Mesenchymal stem cell (in vitro differentiated cells and primary cell): ENCODE measurements around the gene HLCS.

Experiments
- DNase-seq: peaks from one replicate; pipeline ENCODE4 v3.0.0-alpha.2; 2013
- H2AFZ ChIP-seq: one replicate; pipeline ENCODE4 v1.6.1; 2013; ENCODE audit warnings: low read depth, mild to moderate bottlenecking, control low read depth, inconsistent platforms, low read length, moderate library complexity
- H2AK5ac ChIP-seq: 2 replicates; pipeline ENCODE4 v1.6.1; 2013; ENCODE audit warnings: low read length, moderate library complexity, mild to moderate bottlenecking, inconsistent platforms; ENCODE audit not compliant: severe bottlenecking
- H2BK120ac ChIP-seq: one replicate; pipeline ENCODE4 v1.6.1; 2013; ENCODE audit warnings: low read depth, mild to moderate bottlenecking, inconsistent platforms, low read length, moderate library complexity
- H2BK12ac ChIP-seq, 2 experiments: one replicate each; pipeline ENCODE4 v1.6.1; 2013; ENCODE audit warnings: inconsistent platforms in 2 of 2, low read length in 2 of 2, mild to moderate bottlenecking in 2 of 2, moderate library complexity in 2 of 2, control low read depth in 1 of 2
- H2BK15ac ChIP-seq: one replicate; pipeline ENCODE4 v1.6.1; 2013; ENCODE audit warnings: mild to moderate bottlenecking, low read depth, inconsistent platforms; ENCODE audit not compliant: poor library complexity, severe bottlenecking
- H2BK5ac ChIP-seq: 2 replicates; pipeline ENCODE4 v1.6.1; 2013; ENCODE audit warnings: low read depth, mild to moderate bottlenecking, low read length, control low read depth, inconsistent platforms; ENCODE audit not compliant: poor library complexity, severe bottlenecking
- H3K14ac ChIP-seq, 2 experiments: one replicate each; pipeline ENCODE4 v1.6.1; 2013; ENCODE audit warnings: inconsistent platforms in 2 of 2, low read length in 2 of 2, control low read depth in 1 of 2, mild to moderate bottlenecking in 1 of 2, moderate library complexity in 1 of 2
- H3K18ac ChIP-seq, 2 experiments: one replicate each; pipeline ENCODE4 v1.6.1; 2013; ENCODE audit warnings: inconsistent platforms in 2 of 2, low read length in 2 of 2, control low read depth in 1 of 2, low read depth in 1 of 2, mild to moderate bottlenecking in 1 of 2
- H3K23ac ChIP-seq, 2 experiments: one replicate each; pipeline ENCODE4 v1.6.1; 2013; ENCODE audit warnings: inconsistent platforms in 2 of 2, low read length in 2 of 2, mild to moderate bottlenecking in 2 of 2, moderate library complexity in 2 of 2, control low read depth in 1 of 2
- H3K27ac ChIP-seq: 2 replicates; pipeline ENCODE4 v1.5.1; 2013; ENCODE audit warnings: mild to moderate bottlenecking, moderate library complexity, low read length, control low read depth, inconsistent platforms; ENCODE audit not compliant: poor library complexity, severe bottlenecking
- H3K27me3 ChIP-seq, 2 experiments: 2 replicates each; pipeline versions ENCODE4 v1.6.1 to v1.7.0; 2013; ENCODE audit warnings: low read length in 2 of 2, mild to moderate bottlenecking in 2 of 2, moderate library complexity in 2 of 2, control low read depth in 1 of 2, inconsistent platforms in 1 of 2; ENCODE audit not compliant: control insufficient read depth in 1 of 2, insufficient read depth in 1 of 2
- H3K36me3 ChIP-seq, 2 experiments: 2 replicates each; pipeline versions ENCODE4 v1.6.1 to v1.7.0; 2013; ENCODE audit warnings: low read length in 2 of 2, control low read depth in 1 of 2, inconsistent platforms in 1 of 2, low read depth in 1 of 2, mild to moderate bottlenecking in 1 of 2; ENCODE audit not compliant: insufficient read depth in 2 of 2, control insufficient read depth in 1 of 2
- H3K4ac ChIP-seq, 2 experiments: one replicate each; pipeline ENCODE4 v1.6.1; 2013; ENCODE audit warnings: inconsistent platforms in 2 of 2, low read length in 2 of 2, mild to moderate bottlenecking in 2 of 2, moderate library complexity in 2 of 2, control low read depth in 1 of 2, low read depth in 1 of 2
- H3K4me1 ChIP-seq: 2 replicates; pipeline ENCODE4 v1.6.1; 2013; ENCODE audit warnings: low read depth, low read length, control low read depth; ENCODE audit not compliant: control insufficient read depth, insufficient read depth
- H3K4me2 ChIP-seq: 2 replicates; pipeline ENCODE4 v1.6.1; 2013; ENCODE audit warnings: low read length, mild to moderate bottlenecking, inconsistent platforms; ENCODE audit not compliant: poor library complexity, severe bottlenecking
- H3K4me3 ChIP-seq, 2 experiments: 2 replicates each; pipeline versions ENCODE4 v1.5.1 to v1.7.0; 2013; ENCODE audit warnings: low read length in 2 of 2, mild to moderate bottlenecking in 2 of 2, control low read depth in 1 of 2, low read depth in 1 of 2; ENCODE audit not compliant: insufficient read depth in 1 of 2
- H3K79me1 ChIP-seq: replicated peaks from 2 replicates; pipeline ENCODE4 v1.6.1; 2013; ENCODE audit warnings: mild to moderate bottlenecking, control low read depth, low read length, inconsistent platforms; ENCODE audit not compliant: poor library complexity, severe bottlenecking
- H3K9ac ChIP-seq: 2 replicates; pipeline ENCODE4 v1.7.0; 2013; ENCODE audit warnings: mild to moderate bottlenecking, low read length, moderate library complexity
- H3K9me3 ChIP-seq: 2 replicates; pipeline ENCODE4 v1.7.0; 2013; ENCODE audit warnings: mild to moderate bottlenecking, low read length; ENCODE audit not compliant: control insufficient read depth
- H4K8ac ChIP-seq: one replicate; pipeline ENCODE4 v1.6.1; 2013; ENCODE audit warnings: inconsistent platforms, mild to moderate bottlenecking, low read length, moderate library complexity
- H4K91ac ChIP-seq: one replicate; pipeline ENCODE4 v1.6.1; 2013; ENCODE audit warnings: mild to moderate bottlenecking, low read length, inconsistent platforms
- WGBS: methylation state at CpG from one replicate; pipeline ENCODE4 v1.1.7; 2013; ENCODE audit warnings: mixed read lengths; 5-methylcytosine and 5-hydroxymethylcytosine counted together

The HLCS gene

GRCh38 chr21:36845790-36846189, 120.7 kb downstream of the HLCS start:
- H3K4me2 ChIP-seq, result no peak overlapping the region
- H2BK120ac ChIP-seq, result no peak overlapping the region
- no peak overlapping the region for H3K27ac ChIP-seq
- H2BK12ac ChIP-seq, result no peak overlapping the region
- H3K14ac ChIP-seq, result no peak overlapping the region
- H3K9ac ChIP-seq, result no peak overlapping the region
- no peak overlapping the region for H2AK5ac ChIP-seq
- H3K27me3 ChIP-seq, result no peaks in the 10 kb centered on the region
- H4K8ac ChIP-seq, result no peak overlapping the region
- no peak overlapping the region for H3K23ac ChIP-seq
- no peak overlapping the region for H3K4ac ChIP-seq
- no peak for DNase-seq
- peaks cover 4% of the 10 kb centered on the region for H3K4me1 ChIP-seq
- no peak overlapping the region for H2BK5ac ChIP-seq
- peaks cover 21% of the 10 kb centered on the region for H3K79me1 ChIP-seq
- 94% methylated on average over 1 of the region's 2 CpGs for WGBS
- no peak overlapping the region for H3K18ac ChIP-seq
- H3K36me3 ChIP-seq, result no peaks in the 10 kb centered on the region
- no peaks in the 10 kb centered on the region for H3K9me3 ChIP-seq
- no peak overlapping the region for H4K91ac ChIP-seq
- no peak overlapping the region for H2BK15ac ChIP-seq
- no peak overlapping the region for H3K4me3 ChIP-seq
- H2AFZ ChIP-seq, result no peak overlapping the region

GRCh38 chr21:36845070-36845469, 121.4 kb downstream of the HLCS start:
- Histone ChIP-seq H2BK5ac (no peak overlapping the region), H3K79me1 (peaks cover 16% of the 10 kb centered on the region), H3K14ac (no peak overlapping the region), H2BK120ac (no peak overlapping the region), H3K36me3 (no peaks in the 10 kb centered on the region), H3K4ac (no peak overlapping the region), H2AK5ac (no peak overlapping the region), H3K4me3 (no peak overlapping the region), H2AFZ (no peak overlapping the region), H3K9me3 (no peaks in the 10 kb centered on the region), H3K9ac (no peak overlapping the region), H2BK12ac (no peak overlapping the region), H3K23ac (no peak overlapping the region), H2BK15ac (no peak overlapping the region), H3K27me3 (no peaks in the 10 kb centered on the region), H3K4me1 (peaks cover 2% of the 10 kb centered on the region), H4K91ac (no peak overlapping the region), H3K18ac (no peak overlapping the region), H3K4me2 (no peak overlapping the region), H4K8ac (no peak overlapping the region), H3K27ac (no peak overlapping the region)
- WGBS, result 94% methylated on average over 10 of the region's 10 CpGs
- DNase-seq, result no peak

- Histone ChIP-seq H3K4ac (no peak overlapping the region), H3K27me3 (no peaks in the 10 kb centered on the region), H4K8ac (no peak overlapping the region), H2BK5ac (no peak overlapping the region), H2AK5ac (no peak overlapping the region), H3K79me1 (peaks cover 15% of the 10 kb centered on the region), H2AFZ (no peak overlapping the region), H4K91ac (no peak overlapping the region), H3K4me2 (no peak overlapping the region), H2BK120ac (no peak overlapping the region), H3K36me3 (no peaks in the 10 kb centered on the region), H2BK15ac (no peak overlapping the region), H3K14ac (no peak overlapping the region), H3K9ac (no peak overlapping the region), H3K9me3 (no peaks in the 10 kb centered on the region), H3K4me1 (peaks cover 6% of the 10 kb centered on the region), H3K23ac (no peak overlapping the region), H3K4me3 (no peak overlapping the region), H2BK12ac (no peak overlapping the region), H3K27ac (no peak overlapping the region), H3K18ac (no peak overlapping the region)
- DNase-seq, result no peak
- 95% methylated on average over 2 of the region's 3 CpGs for WGBS
These were observed 124.6 kb downstream of the HLCS start for GRCh38 chr21:36841866-36842265.

GRCh38 chr21:36839735-36840134, 126.7 kb downstream of the HLCS start:
- H2BK120ac ChIP-seq, result no peak overlapping the region
- H2BK12ac ChIP-seq, result no peak overlapping the region
- no CpG with 5 or more reads among the region's 3 CpGs for WGBS
- H2AK5ac ChIP-seq, result no peak overlapping the region
- peaks cover 16% of the 10 kb centered on the region for H3K79me1 ChIP-seq
- H3K18ac ChIP-seq, result no peak overlapping the region
- H3K27ac ChIP-seq, result no peak overlapping the region
- no peak overlapping the region for H3K4me2 ChIP-seq
- no peak overlapping the region for H3K4me3 ChIP-seq
- H2BK15ac ChIP-seq, result no peak overlapping the region
- no peak for DNase-seq
- H3K4ac ChIP-seq, result no peak overlapping the region
- no peak overlapping the region for H2BK5ac ChIP-seq
- H4K91ac ChIP-seq, result no peak overlapping the region
- H3K9me3 ChIP-seq, result no peaks in the 10 kb centered on the region
- no peak overlapping the region for H4K8ac ChIP-seq
- peak overlapping the region; percentile 49 for H3K9ac ChIP-seq
- H3K23ac ChIP-seq, result no peak overlapping the region
- H2AFZ ChIP-seq, result no peak overlapping the region
- H3K14ac ChIP-seq, result no peak overlapping the region
- peaks cover 4% of the 10 kb centered on the region for H3K4me1 ChIP-seq
- H3K27me3 ChIP-seq, result no peaks in the 10 kb centered on the region
- no peaks in the 10 kb centered on the region for H3K36me3 ChIP-seq
